Measurements from ENCODE around the gene DONSON. TPM values are rescaled to one million over a fixed set of nuclear protein-coding genes. Genes with fewer than 3 reads are reported as not detected.

The DONSON gene
- total and polyA plus RNA-seq, 2 of the 8 experiments (the other 6 are each of a cell fraction or from before 2014, with no cell fraction given), result 21.9 to 32.5 TPM

DNA sequence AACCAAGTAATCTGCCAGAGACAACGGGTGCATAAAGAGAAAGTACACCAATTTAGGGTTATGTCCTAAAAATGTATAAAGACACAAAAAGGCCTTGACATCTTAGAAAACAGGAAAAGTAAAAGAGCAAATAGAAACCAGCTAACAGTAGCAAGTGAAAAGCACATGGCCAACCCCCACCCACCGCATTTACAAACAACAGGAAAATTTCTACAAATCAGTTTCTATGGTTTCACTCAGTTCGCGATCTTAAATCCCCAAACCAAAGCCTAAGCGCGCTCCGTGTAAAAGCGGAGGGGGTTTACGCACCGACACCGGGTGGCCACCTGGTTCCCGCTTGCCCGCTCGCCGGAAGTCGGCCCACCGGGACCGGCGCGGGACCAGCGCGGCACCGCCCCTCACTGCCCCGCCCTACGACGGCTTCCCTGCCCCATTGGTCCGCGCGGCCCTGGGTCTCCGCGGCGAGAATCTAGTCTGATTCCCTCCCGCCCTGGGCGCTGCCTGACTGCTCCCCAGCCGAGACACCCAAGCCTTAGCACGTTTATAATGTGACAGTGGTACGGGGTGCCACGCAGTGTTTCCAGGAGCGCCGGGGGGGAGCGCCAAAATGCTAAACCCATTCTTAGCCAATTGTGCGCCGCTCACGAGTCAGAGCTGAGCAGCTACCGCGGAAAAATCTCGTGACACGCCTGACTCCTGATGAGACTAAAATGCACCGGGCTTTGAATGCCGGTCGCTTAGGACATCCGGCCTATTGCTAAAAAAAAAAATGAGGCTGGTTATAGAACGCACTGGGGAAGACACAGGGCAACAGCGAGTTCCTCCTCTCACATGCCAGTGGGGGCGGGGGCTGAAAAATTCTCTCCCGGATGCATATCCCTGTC, 46.5 kb downstream of the DONSON start, which contains the start of gene GART (continued):
- TF ChIP-seq, protein P1, sequence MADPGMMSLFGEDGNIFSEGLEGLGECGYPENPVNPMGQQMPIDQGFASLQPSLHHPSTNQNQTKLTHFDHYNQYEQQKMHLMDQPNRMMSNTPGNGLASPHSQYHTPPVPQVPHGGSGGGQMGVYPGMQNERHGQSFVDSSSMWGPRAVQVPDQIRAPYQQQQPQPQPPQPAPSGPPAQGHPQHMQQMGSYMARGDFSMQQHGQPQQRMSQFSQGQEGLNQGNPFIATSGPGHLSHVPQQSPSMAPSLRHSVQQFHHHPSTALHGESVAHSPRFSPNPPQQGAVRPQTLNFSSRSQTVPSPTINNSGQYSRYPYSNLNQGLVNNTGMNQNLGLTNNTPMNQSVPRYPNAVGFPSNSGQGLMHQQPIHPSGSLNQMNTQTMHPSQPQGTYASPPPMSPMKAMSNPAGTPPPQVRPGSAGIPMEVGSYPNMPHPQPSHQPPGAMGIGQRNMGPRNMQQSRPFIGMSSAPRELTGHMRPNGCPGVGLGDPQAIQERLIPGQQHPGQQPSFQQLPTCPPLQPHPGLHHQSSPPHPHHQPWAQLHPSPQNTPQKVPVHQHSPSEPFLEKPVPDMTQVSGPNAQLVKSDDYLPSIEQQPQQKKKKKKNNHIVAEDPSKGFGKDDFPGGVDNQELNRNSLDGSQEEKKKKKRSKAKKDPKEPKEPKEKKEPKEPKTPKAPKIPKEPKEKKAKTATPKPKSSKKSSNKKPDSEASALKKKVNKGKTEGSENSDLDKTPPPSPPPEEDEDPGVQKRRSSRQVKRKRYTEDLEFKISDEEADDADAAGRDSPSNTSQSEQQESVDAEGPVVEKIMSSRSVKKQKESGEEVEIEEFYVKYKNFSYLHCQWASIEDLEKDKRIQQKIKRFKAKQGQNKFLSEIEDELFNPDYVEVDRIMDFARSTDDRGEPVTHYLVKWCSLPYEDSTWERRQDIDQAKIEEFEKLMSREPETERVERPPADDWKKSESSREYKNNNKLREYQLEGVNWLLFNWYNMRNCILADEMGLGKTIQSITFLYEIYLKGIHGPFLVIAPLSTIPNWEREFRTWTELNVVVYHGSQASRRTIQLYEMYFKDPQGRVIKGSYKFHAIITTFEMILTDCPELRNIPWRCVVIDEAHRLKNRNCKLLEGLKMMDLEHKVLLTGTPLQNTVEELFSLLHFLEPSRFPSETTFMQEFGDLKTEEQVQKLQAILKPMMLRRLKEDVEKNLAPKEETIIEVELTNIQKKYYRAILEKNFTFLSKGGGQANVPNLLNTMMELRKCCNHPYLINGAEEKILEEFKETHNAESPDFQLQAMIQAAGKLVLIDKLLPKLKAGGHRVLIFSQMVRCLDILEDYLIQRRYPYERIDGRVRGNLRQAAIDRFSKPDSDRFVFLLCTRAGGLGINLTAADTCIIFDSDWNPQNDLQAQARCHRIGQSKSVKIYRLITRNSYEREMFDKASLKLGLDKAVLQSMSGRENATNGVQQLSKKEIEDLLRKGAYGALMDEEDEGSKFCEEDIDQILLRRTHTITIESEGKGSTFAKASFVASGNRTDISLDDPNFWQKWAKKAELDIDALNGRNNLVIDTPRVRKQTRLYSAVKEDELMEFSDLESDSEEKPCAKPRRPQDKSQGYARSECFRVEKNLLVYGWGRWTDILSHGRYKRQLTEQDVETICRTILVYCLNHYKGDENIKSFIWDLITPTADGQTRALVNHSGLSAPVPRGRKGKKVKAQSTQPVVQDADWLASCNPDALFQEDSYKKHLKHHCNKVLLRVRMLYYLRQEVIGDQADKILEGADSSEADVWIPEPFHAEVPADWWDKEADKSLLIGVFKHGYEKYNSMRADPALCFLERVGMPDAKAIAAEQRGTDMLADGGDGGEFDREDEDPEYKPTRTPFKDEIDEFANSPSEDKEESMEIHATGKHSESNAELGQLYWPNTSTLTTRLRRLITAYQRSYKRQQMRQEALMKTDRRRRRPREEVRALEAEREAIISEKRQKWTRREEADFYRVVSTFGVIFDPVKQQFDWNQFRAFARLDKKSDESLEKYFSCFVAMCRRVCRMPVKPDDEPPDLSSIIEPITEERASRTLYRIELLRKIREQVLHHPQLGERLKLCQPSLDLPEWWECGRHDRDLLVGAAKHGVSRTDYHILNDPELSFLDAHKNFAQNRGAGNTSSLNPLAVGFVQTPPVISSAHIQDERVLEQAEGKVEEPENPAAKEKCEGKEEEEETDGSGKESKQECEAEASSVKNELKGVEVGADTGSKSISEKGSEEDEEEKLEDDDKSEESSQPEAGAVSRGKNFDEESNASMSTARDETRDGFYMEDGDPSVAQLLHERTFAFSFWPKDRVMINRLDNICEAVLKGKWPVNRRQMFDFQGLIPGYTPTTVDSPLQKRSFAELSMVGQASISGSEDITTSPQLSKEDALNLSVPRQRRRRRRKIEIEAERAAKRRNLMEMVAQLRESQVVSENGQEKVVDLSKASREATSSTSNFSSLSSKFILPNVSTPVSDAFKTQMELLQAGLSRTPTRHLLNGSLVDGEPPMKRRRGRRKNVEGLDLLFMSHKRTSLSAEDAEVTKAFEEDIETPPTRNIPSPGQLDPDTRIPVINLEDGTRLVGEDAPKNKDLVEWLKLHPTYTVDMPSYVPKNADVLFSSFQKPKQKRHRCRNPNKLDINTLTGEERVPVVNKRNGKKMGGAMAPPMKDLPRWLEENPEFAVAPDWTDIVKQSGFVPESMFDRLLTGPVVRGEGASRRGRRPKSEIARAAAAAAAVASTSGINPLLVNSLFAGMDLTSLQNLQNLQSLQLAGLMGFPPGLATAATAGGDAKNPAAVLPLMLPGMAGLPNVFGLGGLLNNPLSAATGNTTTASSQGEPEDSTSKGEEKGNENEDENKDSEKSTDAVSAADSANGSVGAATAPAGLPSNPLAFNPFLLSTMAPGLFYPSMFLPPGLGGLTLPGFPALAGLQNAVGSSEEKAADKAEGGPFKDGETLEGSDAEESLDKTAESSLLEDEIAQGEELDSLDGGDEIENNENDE (IDR thresholded peaks at IDR 0.05; ENCODE audit: insufficient replicate concordance, low read length), result no peak
- TF ChIP-seq, protein P2, sequence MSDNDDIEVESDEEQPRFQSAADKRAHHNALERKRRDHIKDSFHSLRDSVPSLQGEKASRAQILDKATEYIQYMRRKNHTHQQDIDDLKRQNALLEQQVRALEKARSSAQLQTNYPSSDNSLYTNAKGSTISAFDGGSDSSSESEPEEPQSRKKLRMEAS (IDR thresholded peaks at IDR 0.05), result peak; percentile 65
- TF ChIP-seq, protein P3, sequence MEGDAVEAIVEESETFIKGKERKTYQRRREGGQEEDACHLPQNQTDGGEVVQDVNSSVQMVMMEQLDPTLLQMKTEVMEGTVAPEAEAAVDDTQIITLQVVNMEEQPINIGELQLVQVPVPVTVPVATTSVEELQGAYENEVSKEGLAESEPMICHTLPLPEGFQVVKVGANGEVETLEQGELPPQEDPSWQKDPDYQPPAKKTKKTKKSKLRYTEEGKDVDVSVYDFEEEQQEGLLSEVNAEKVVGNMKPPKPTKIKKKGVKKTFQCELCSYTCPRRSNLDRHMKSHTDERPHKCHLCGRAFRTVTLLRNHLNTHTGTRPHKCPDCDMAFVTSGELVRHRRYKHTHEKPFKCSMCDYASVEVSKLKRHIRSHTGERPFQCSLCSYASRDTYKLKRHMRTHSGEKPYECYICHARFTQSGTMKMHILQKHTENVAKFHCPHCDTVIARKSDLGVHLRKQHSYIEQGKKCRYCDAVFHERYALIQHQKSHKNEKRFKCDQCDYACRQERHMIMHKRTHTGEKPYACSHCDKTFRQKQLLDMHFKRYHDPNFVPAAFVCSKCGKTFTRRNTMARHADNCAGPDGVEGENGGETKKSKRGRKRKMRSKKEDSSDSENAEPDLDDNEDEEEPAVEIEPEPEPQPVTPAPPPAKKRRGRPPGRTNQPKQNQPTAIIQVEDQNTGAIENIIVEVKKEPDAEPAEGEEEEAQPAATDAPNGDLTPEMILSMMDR (IDR thresholded peaks at IDR 0.05; ENCODE audit: control extremely low read depth in 1 of 3, insufficient read depth in 1 of 3, low read depth in 1 of 3, low read length in 3 of 3), result no peak
- TF ChIP-seq RXRA (IDR thresholded peaks at IDR 0.05; ENCODE audit: insufficient read depth, low read depth, low read length), result no peak
- no peak for TF ChIP-seq YY1 (IDR thresholded peaks at IDR 0.05; ENCODE audit: low read depth, low read length)
- no peak for TF ChIP-seq HDAC6 (IDR thresholded peaks at IDR 0.05; ENCODE audit: low read depth, low read length)
- TF ChIP-seq SP4 (IDR thresholded peaks at IDR 0.05; ENCODE audit: low read length), result no peak
